Vagina (tissue), 2 donors: Measurements from ENCODE around the gene CCDC141. TPM values are rescaled to one million over a fixed set of nuclear protein-coding genes. Genes with fewer than 3 reads are reported as not detected.

Experiments used
- DNase-seq, 2 donors: peaks; one replicate each; pipeline ENCODE4 v3.0.0-alpha.2; 2017; ENCODE audit errors: extremely low spot score in 2 of 2
- H3K27ac ChIP-seq: fragments of 200-600 bp; sonication (generic); one replicate; pipeline ENCODE4 v1.5.1; 2019
- H3K27me3 ChIP-seq: fragments of 200-600 bp; sonication (generic); one replicate; pipeline ENCODE4 v1.5.1; 2019
- H3K36me3 ChIP-seq, 2 donors: fragments of 200-600 bp; sonication (generic); one replicate each; pipeline ENCODE4 v1.5.1; 2017 to 2019
- H3K4me1 ChIP-seq: fragments of 200-600 bp; sonication (generic); one replicate; pipeline ENCODE4 v1.5.1; 2019
- H3K4me3 ChIP-seq, 2 donors: fragments of 200-600 bp; sonication (generic); 1 replicate in 1 of 2; 2 replicates in 1 of 2; pipeline ENCODE4 v1.5.1; 2016 to 2019
- H3K9me3 ChIP-seq: fragments of 200-600 bp; sonication (generic); one replicate; pipeline ENCODE4 v1.5.1; 2019
- POLR2A ChIP-seq, 2 donors: fragments of 450-650 bp; IDR thresholded peaks; one replicate each; pipeline ENCODE4 v1.6.1; 2017; ENCODE audit warnings: antibody characterized with exemption in 2 of 2, mild to moderate bottlenecking in 2 of 2, moderate library complexity in 2 of 2
- POLR2AphosphoS5 ChIP-seq, 2 donors: sonication (generic); formaldehyde crosslinking; IDR thresholded peaks; one replicate each; pipeline ENCODE4 v1.9.0; 2017; ENCODE audit warnings: antibody characterized with exemption in 2 of 2, mild to moderate bottlenecking in 2 of 2, low read depth in 1 of 2; ENCODE audit not compliant: insufficient read depth in 1 of 2
- intact Hi-C: fragments of 100-400 bp; cut with DNase I; formaldehyde crosslinking; loops from one replicate; pipeline ENCODE4 v1.15.1; 2023
- total RNA-seq: library from RNA; depleted of rRNA; stranded (reverse); fragments of >200 nt; gene quantifications from one replicate; pipeline ENCODE4 v1.2.3, GENCODE V29; 2016
- TF ChIP-seq, protein P1 (sequence below), 3 experiments: fragments of 450-650 bp in 2 of 3; fragments of 200-600 bp in 1 of 3; sonication (generic) in 1 of 3; IDR thresholded peaks; one replicate each; pipeline ENCODE4 v1.5.1; 2017 to 2019; ENCODE audit warnings: antibody characterized with exemption in 3 of 3, mild to moderate bottlenecking in 2 of 3, moderate library complexity in 2 of 3

CCDC141 gene
- total RNA-seq, 1 donor from 2014 or later = 2.0 TPM

- no peak overlapping the region for H3K4me3 ChIP-seq
- no peak for TF ChIP-seq POLR2AphosphoS5 (IDR thresholded peaks at IDR 0.05; ENCODE audit: insufficient read depth in 1 of 2, low read depth in 1 of 2)
- no peak overlapping the region for H3K27ac ChIP-seq
- H3K36me3 ChIP-seq = no peaks in the 10 kb centered on the region
- no peak for DNase-seq
- intact Hi-C loops = no loop called here
- H3K9me3 ChIP-seq = no peaks in the 10 kb centered on the region
- no peaks in the 10 kb centered on the region for H3K27me3 ChIP-seq
- no peaks in the 10 kb centered on the region for H3K4me1 ChIP-seq
These were observed 175.3 kb downstream of the CCDC141 start for GRCh38 chr2:178874529-178875240.

- intact Hi-C loops = no loop called here
These were observed 176.0 kb downstream of the CCDC141 start for GRCh38 chr2:178873912-178874311.

GRCh38 chr2:178871536-178871935, 178.4 kb downstream of the CCDC141 start:
- TF ChIP-seq POLR2AphosphoS5 (IDR thresholded peaks at IDR 0.05; ENCODE audit: insufficient read depth in 1 of 2, low read depth in 1 of 2) (no peak), POLR2A (IDR thresholded peaks at IDR 0.05) (no peak)
- TF ChIP-seq, protein P1, sequence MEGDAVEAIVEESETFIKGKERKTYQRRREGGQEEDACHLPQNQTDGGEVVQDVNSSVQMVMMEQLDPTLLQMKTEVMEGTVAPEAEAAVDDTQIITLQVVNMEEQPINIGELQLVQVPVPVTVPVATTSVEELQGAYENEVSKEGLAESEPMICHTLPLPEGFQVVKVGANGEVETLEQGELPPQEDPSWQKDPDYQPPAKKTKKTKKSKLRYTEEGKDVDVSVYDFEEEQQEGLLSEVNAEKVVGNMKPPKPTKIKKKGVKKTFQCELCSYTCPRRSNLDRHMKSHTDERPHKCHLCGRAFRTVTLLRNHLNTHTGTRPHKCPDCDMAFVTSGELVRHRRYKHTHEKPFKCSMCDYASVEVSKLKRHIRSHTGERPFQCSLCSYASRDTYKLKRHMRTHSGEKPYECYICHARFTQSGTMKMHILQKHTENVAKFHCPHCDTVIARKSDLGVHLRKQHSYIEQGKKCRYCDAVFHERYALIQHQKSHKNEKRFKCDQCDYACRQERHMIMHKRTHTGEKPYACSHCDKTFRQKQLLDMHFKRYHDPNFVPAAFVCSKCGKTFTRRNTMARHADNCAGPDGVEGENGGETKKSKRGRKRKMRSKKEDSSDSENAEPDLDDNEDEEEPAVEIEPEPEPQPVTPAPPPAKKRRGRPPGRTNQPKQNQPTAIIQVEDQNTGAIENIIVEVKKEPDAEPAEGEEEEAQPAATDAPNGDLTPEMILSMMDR (IDR thresholded peaks at IDR 0.05) = no peak
- Histone ChIP-seq H3K9me3 (no peaks in the 10 kb centered on the region), H3K27ac (no peak overlapping the region), H3K36me3 (no peaks in the 10 kb centered on the region), H3K4me3 (no peak overlapping the region), H3K27me3 (no peaks in the 10 kb centered on the region), H3K4me1 (no peaks in the 10 kb centered on the region)
- DNase-seq = no peak
- intact Hi-C loops = no loop called here

More at GRCh38 chr2:178873912-178874311, 176.0 kb downstream of the CCDC141 start:
- no peaks in the 10 kb centered on the region for H3K27me3 ChIP-seq
- no peak overlapping the region for H3K4me3 ChIP-seq
- H3K27ac ChIP-seq = no peak overlapping the region
- H3K4me1 ChIP-seq = no peaks in the 10 kb centered on the region
- no peak for DNase-seq
- H3K36me3 ChIP-seq = no peaks in the 10 kb centered on the region
- TF ChIP-seq POLR2AphosphoS5 (IDR thresholded peaks at IDR 0.05; ENCODE audit: insufficient read depth in 1 of 2, low read depth in 1 of 2) (no peak), POLR2A (IDR thresholded peaks at IDR 0.05) (no peak)
- TF ChIP-seq, protein P1 (IDR thresholded peaks at IDR 0.05) = no peak
- no peaks in the 10 kb centered on the region for H3K9me3 ChIP-seq

DNA sequence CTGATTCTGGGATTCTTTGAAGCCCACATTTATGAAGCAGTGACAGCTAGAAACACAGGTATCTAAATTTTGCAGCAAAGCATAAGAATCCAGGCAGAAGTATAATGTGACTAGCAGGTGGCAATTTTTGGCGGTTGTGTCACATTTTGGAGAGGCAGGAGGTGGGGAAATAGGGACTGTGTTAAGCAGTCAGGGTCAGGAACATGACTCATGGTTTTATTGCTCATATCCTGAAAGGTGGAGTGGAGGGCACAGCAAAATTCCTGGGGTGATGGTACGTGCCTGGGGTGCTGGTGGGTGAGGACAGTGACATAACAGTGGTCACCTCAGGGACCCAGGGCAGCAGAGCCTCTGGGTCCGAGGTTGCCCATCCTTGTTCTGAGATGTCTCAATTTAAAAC, 179.2 kb downstream of the CCDC141 start:
- no peak for DNase-seq
- no peaks in the 10 kb centered on the region for H3K4me1 ChIP-seq
- no peak overlapping the region for H3K27ac ChIP-seq
- no peaks in the 10 kb centered on the region for H3K9me3 ChIP-seq
- no peaks in the 10 kb centered on the region for H3K27me3 ChIP-seq
- intact Hi-C loops = no loop called here
- H3K36me3 ChIP-seq = no peaks in the 10 kb centered on the region
- no peak overlapping the region for H3K4me3 ChIP-seq
- no peak for TF ChIP-seq POLR2AphosphoS5 (IDR thresholded peaks at IDR 0.05; ENCODE audit: insufficient read depth in 1 of 2, low read depth in 1 of 2)
- TF ChIP-seq POLR2A (IDR thresholded peaks at IDR 0.05) = no peak
- TF ChIP-seq, protein P1 (IDR thresholded peaks at IDR 0.05) = no peak

DNA sequence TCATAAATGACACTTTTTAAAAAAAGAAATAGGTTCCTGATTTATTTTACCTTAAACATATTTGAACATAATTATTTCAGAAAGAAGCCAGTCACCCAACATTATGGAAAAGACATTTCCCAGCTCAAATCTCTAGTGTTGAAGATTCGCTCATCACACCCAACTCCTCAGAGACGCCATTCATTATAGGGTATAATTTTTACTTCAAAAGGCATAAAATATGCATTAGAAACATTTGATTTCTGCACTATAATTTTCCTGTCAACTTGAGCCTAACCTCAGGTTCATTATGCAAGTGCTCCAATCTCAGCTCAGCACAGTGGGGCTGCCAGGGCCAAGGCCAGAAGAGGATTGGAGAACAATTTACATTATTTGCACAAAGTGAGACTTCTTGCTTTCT, 183.9 kb downstream of the CCDC141 start:
- H3K4me1 ChIP-seq = no peaks in the 10 kb centered on the region
- H3K36me3 ChIP-seq = no peaks in the 10 kb centered on the region
- TF ChIP-seq, protein P1 (IDR thresholded peaks at IDR 0.05) = no peak
- TF ChIP-seq POLR2A (IDR thresholded peaks at IDR 0.05) = no peak
- intact Hi-C loops = no loop called here
- no peak for DNase-seq
- H3K27ac ChIP-seq = no peak overlapping the region
- H3K4me3 ChIP-seq = no peak overlapping the region
- no peaks in the 10 kb centered on the region for H3K9me3 ChIP-seq
- H3K27me3 ChIP-seq = no peaks in the 10 kb centered on the region
